Nephron progenitor cell (in vitro differentiated cells): ENCODE data around the gene CXCL5.

ENCODE experiments used
- DNase-seq: peaks from one replicate; pipeline ENCODE4 v3.0.0; 2021
- H3K27ac Mint-ChIP-seq: 2 replicates; pipeline ENCODE4 v1.8.0; 2021; ENCODE audit warnings: mild to moderate bottlenecking, moderate library complexity, mixed read lengths
- H3K27me3 Mint-ChIP-seq: 2 replicates; pipeline ENCODE4 v1.8.0; 2021; ENCODE audit warnings: mild to moderate bottlenecking, low read depth, mixed read lengths; ENCODE audit not compliant: poor library complexity
- H3K36me3 Mint-ChIP-seq: 2 replicates; pipeline ENCODE4 v1.8.0; 2021; ENCODE audit warnings: low read depth, mixed read lengths
- H3K4me1 Mint-ChIP-seq: 2 replicates; pipeline ENCODE4 v1.8.0; 2021; ENCODE audit warnings: mixed read lengths
- H3K4me3 Mint-ChIP-seq: 2 replicates; pipeline ENCODE4 v1.8.0; 2021; ENCODE audit warnings: mild to moderate bottlenecking, moderate library complexity, mixed read lengths
- H3K9me3 Mint-ChIP-seq: 2 replicates; pipeline ENCODE4 v1.8.0; 2021; ENCODE audit warnings: mild to moderate bottlenecking, moderate library complexity, mixed read lengths
- TF ChIP-seq, protein P1 (sequence below): fragments of 200-600 bp; sonication (generic); IDR thresholded peaks from 2 replicates; pipeline ENCODE4 v1.5.0; 2021; ENCODE audit warnings: antibody characterized with exemption

Gene CXCL5

DNA sequence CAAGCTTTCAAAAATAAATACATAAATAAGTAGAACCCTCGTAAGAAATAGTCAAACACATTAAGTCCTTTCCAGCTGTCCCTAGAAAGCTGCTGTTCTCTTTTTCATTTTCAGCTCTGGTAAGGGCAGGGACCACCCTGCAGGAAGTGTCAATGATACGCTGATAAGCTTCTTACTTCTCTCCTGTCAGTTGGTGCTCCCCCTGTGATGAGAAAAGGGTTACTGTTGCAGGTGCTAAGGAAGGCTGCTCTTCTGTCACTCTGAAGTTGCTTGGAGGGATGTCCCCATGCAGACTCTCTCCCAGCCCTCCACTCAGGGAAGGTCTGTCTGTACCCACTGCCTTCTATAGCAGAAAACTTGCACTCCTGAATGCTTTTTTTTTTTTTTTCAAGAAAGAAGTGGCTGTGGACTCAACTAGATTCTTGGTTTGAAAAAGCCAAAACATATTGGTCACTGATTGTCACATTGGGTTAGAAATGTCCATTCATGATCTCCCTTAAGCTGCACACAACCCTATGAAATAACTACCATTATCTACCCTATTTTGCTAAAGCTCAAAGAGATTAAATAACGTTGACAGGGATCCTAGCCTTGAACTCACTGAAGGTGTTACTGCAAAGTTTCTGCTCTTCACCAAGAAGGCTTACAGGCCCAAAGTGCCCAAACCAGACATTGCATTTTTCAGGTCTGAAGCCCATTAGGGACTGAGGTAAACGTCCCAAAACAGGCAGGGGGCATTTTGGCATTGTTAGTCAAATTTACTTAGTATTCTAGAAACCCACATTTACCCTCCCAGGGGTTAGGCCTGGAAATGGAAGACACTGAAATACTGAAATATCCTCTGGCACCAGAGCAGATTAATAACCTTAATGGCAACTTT is 38.8 kb upstream of the CXCL5 start:
- Mint-ChIP-seq H3K9me3 (no peaks in the 10 kb centered on the region), H3K4me3 (peak overlapping the region; percentile 91), H3K36me3 (no peaks in the 10 kb centered on the region), H3K27me3 (peaks cover 73% of the 10 kb centered on the region), H3K4me1 (peaks cover 7% of the 10 kb centered on the region), H3K27ac (no peak overlapping the region)
- DNase-seq: no peak
- TF ChIP-seq, protein P1, sequence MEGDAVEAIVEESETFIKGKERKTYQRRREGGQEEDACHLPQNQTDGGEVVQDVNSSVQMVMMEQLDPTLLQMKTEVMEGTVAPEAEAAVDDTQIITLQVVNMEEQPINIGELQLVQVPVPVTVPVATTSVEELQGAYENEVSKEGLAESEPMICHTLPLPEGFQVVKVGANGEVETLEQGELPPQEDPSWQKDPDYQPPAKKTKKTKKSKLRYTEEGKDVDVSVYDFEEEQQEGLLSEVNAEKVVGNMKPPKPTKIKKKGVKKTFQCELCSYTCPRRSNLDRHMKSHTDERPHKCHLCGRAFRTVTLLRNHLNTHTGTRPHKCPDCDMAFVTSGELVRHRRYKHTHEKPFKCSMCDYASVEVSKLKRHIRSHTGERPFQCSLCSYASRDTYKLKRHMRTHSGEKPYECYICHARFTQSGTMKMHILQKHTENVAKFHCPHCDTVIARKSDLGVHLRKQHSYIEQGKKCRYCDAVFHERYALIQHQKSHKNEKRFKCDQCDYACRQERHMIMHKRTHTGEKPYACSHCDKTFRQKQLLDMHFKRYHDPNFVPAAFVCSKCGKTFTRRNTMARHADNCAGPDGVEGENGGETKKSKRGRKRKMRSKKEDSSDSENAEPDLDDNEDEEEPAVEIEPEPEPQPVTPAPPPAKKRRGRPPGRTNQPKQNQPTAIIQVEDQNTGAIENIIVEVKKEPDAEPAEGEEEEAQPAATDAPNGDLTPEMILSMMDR: no peak

DNA sequence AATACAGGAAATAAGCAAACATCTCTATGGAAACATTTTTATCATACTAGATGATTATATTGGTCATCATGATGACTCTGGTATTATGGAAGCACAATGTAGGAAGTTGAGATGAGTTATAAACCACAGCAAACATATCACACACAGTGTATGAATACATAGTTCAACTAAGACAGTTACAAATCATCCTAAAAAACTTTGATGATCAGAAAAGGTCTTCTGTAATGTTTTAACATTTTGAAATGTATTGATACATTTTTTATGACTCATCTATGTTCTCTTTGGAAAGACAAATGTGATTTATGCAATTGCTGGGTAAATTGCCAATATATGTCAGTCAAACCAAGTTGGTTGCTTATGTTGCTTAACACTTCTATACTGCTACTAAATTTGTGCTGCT is 35.3 kb upstream of the CXCL5 start:
- DNase-seq: no peak
- Mint-ChIP-seq H3K27me3 (peaks cover 39% of the 10 kb centered on the region), H3K4me1 (no peaks in the 10 kb centered on the region), H3K4me3 (no peak overlapping the region), H3K9me3 (no peaks in the 10 kb centered on the region), H3K36me3 (no peaks in the 10 kb centered on the region), H3K27ac (no peak overlapping the region)
- TF ChIP-seq, protein P1: no peak

DNA sequence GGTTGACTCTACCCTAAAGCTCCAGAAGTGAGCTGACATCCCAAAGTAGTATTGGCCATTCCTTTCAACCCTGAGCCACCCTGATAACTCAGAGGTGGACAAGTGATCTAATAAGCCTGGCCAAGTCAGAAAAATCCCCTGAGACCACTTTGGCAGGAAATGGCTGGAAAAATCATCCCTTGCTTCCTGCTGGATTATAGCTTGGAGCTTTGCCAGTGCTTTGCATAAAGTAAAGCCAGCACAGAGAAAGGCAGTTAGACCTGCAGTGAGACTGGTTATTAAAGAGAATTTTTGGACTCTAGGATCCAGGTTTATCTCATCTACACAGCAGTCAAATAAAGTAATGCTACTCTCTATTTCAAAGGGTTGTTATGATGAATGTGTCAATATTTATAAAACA is 33.6 kb upstream of the CXCL5 start:
- Mint-ChIP-seq H3K9me3 (no peaks in the 10 kb centered on the region), H3K4me3 (no peak overlapping the region), H3K4me1 (no peaks in the 10 kb centered on the region), H3K27ac (no peak overlapping the region), H3K36me3 (no peaks in the 10 kb centered on the region), H3K27me3 (peaks cover 22% of the 10 kb centered on the region)
- TF ChIP-seq, protein P1: no peak
- no peak for DNase-seq

DNA sequence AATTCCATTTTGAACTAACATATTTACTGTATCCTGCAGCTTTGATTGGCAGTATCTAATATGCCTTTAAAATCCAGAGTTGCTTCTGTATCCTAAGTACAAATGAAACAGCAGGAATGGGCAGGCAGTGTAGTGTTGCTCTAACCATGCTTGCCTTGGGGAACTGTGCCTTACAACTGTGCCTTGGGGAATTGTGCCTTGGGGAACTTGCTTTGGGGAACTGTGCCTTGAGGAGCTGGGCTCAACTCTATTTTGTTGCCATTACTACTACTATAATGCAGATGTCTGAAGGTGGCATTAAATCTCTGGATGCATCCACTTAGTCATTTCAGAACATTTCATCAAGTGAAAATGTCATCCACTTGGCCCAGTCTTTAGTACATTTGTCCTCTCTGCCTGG is 33.1 kb upstream of the CXCL5 start:
- no peaks in the 10 kb centered on the region for H3K4me1 Mint-ChIP-seq
- no peaks in the 10 kb centered on the region for H3K9me3 Mint-ChIP-seq
- DNase-seq: no peak
- TF ChIP-seq, protein P1: no peak
- peaks cover 19% of the 10 kb centered on the region for H3K27me3 Mint-ChIP-seq
- H3K36me3 Mint-ChIP-seq: no peaks in the 10 kb centered on the region
- no peak overlapping the region for H3K27ac Mint-ChIP-seq
- no peak overlapping the region for H3K4me3 Mint-ChIP-seq

DNA sequence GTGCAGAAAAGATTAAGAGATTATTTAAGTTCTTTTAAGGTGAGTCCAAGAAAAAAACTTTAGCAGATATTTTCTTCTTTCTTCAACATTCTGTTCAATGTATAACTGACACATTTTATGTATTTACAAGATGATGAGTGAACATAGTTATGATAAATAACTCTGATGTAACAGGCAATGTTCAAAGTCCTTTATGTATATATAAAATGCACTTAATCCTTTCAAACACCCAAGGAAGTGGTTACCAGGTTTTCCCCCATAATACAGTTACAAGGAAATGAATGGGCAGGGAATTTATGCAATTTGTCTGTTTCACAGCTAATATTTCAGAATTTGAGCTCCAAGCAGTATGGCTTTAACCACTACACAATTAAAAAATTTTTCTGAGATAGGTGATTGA is 31.8 kb upstream of the CXCL5 start:
- TF ChIP-seq, protein P1: no peak
- H3K27ac Mint-ChIP-seq: no peak overlapping the region
- H3K4me1 Mint-ChIP-seq: no peaks in the 10 kb centered on the region
- peaks cover 7% of the 10 kb centered on the region for H3K27me3 Mint-ChIP-seq
- no peaks in the 10 kb centered on the region for H3K9me3 Mint-ChIP-seq
- H3K4me3 Mint-ChIP-seq: no peak overlapping the region
- no peaks in the 10 kb centered on the region for H3K36me3 Mint-ChIP-seq
- DNase-seq: no peak

DNA sequence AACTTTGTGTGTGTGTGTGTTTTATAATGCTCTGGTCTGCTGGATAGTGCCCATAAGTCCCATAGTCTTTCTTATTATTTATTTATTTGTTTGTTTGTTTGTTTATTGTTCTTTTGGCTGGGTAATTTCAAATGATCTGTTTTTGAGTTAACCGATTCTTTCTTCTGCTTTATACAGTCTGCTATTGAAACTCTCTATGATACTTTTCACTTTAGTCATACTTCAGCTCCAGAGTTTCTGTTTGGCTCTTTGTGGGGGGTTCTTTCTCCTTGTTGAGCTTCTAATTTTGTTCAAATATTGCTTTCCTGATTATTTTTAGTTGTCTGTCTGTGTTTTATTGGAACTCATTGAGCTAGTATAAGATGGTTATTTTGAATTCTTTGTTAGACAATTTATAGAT is 30.0 kb upstream of the CXCL5 start:
- H3K27me3 Mint-ChIP-seq: no peaks in the 10 kb centered on the region
- TF ChIP-seq, protein P1: no peak
- DNase-seq: no peak
- no peak overlapping the region for H3K4me3 Mint-ChIP-seq
- H3K4me1 Mint-ChIP-seq: no peaks in the 10 kb centered on the region
- H3K9me3 Mint-ChIP-seq: no peaks in the 10 kb centered on the region
- no peak overlapping the region for H3K27ac Mint-ChIP-seq
- H3K36me3 Mint-ChIP-seq: no peaks in the 10 kb centered on the region
